ENCODE measurements around the gene DNAAF1.
A peak's percentile ranks its signal among the peaks of the same experiment; 100 is the strongest.
"Not testable (repeated sequence)": the region's sequence is repeated elsewhere in the genome, so short reads cannot be mapped to it uniquely, and the experiment has no call there.

Gene DNAAF1

DNA sequence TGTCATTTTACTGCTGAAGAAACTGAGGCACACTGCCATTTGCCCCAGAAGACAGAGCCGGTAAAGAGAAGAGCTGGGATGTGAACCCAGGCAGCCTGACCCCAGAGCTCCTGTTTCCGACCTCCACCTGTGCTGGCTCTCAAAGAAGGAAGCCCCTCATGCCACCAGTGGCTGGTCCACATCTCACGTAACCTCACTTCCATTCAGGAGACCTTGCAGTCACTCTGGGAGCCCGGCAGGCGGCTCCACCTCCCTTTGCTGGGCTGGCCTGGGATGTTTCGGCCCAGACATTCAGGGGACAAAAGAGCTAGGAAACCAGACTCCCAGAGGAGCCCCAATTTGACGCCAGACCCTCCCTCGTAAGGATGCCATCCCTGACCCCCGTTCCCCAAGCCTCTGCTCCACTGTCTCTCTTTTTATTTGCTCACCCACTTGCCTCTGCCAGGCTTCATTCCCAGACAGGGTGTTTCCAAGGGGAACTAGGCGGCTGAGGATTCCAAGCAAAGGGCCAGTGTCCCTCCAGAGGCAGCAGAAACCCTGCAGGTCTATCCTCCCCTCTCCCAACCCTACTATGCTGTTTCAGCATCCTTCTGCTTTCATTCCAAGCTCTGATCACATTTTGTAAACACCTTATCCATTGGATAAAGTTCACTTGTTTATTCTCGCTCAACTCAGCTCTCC lies 38.9 kb downstream of the DNAAF1 start:
- DNase-seq (ENCODE audit: low read depth in 2 of 2) = no peak

DNA sequence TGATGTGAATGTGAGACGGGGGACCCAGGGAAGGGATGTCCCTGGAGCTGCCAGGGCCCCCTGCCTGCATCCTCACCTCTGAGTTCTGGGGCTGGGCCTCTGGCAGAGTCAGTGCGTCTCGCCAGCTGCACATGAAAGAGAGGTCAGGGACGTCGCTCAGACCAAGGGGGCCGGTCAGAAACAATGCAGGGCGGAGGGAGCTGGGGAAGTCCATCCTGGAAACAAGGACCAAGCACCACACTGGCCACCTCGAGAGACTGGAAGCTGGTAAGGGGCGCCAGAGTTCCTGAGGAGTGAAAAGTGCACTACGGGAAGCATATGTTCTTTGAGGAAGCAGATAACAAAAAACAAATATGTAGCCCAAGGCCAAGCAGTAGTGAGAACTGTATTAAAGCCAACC lies 39.7 kb downstream of the DNAAF1 start:
- no peak for DNase-seq (ENCODE audit: low read depth in 2 of 2)

- peak; percentile 87 to 88 for DNase-seq (ENCODE audit: low read depth in 2 of 2)
These were observed 41.8 kb downstream of the DNAAF1 start, which contains the start of gene TAF1C for GRCh38 chr16:84186685-84187437. Gene TAF1C, minus strand, starts transcription at chr16:84187057. Its CDS starts 2,069 bp downstream, at chr16:84184988.

DNA sequence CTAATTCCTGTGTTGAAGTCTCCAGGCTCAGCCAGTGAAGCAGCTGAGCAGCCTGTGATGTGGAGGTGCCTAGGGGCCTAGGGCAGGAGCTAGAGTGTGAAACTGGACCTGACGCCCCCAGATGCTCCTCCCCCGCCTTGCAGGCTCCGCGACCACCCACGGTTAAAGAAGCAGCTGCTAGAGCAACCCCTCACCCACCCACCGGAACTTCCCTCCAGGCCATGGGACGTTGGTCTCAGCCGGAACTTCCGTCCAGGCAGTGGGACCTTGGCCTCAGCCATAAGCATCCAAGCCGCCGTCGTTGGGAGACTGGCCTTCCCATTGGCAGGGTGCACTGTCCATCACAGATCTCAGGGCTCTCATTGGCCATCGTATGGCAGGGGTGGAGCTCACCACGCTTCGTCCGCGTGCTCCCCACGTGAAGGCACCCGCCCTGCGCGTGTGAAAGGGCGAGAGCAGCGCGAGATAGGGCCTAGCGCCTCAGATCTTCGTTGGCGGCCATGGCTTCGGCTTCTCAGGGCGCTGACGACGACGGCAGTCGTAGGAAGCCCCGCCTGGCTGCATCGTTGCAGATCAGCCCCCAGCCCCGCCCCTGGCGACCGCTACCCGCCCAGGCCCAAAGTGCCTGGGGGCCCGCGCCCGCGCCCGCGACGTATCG lies 45.8 kb downstream of the DNAAF1 start, which contains the start of gene ADAD2:
Gene ADAD2 (plus strand): TSS at position 427 of the 658 bp plus-strand sequence. CDS start 74 bp downstream, at position 501.
- no peak for DNase-seq (ENCODE audit: low read depth in 2 of 2)

DNA sequence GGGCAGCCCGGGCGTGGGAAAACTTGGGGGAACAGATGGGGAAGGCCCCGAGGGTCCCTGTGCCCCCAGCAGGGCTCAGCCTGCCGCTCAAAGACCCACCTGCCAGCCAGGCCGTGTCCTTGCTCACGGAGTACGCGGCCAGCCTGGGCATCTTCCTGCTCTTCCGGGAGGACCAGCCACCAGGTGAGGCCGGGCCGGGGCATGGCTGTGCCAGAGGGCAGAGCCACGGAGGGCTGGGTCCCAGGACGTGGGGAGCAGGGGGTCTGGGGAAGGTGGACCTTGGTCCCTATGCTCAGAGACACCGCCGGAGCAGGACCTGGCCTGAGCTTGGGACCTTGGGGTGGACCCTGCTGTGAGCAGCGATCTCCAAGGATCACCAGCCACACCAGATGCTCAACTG lies 46.4 kb downstream of the DNAAF1 start:
- no peak for DNase-seq (ENCODE audit: low read depth in 2 of 2)

GRCh38 chr16:84193480-84193879 lies 48.4 kb downstream of the DNAAF1 start:
- no peak for DNase-seq (ENCODE audit: low read depth in 2 of 2)

- no peak for DNase-seq (ENCODE audit: low read depth in 2 of 2)
These were observed 48.9 kb downstream of the DNAAF1 start for GRCh38 chr16:84194018-84194417.

- no peak for DNase-seq (ENCODE audit: low read depth in 2 of 2)
These were observed 49.5 kb downstream of the DNAAF1 start for GRCh38 chr16:84194470-84195200.

GRCh38 chr16:84195201-84196093 lies 50.3 kb downstream of the DNAAF1 start:
- no peak for DNase-seq (ENCODE audit: low read depth in 2 of 2)

GRCh38 chr16:84196101-84196500 lies 51.0 kb downstream of the DNAAF1 start:
- DNase-seq (ENCODE audit: low read depth in 2 of 2) = no peak

DNA sequence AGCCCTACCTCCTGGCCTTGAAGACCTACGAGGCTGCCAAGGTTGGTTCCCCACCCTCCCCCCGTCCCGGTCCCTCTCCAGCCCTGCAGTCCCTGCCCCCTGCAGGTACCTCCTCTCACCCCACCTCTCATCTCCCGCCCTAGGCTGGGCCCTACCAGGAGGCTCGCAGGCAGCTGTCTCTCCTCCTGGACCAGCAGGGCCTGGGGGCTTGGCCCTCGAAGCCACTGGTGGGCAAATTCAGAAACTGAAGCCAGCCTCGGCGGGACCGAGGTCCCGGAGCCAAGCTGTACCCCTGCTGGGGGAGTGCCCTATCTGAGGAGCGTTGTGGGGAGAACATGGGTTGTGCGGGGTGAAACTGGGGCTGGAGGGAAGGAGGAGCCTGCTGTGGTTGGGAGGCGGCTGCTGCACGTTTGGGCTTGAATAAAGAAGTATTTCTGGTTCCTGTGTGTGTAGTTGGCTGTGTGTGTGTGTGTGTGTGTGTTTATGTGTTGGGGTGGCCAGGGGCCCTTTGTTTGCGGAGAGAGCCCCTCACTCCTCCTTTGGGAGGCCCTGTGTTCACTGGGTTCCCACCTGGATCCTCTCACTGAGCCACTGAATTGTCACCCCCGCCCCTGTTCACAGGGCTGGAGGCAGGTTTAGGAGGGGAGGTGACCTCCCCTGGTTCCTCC lies 51.8 kb downstream of the DNAAF1 start:
- DNase-seq (ENCODE audit: low read depth in 2 of 2) = no peak

GRCh38 chr16:84197466-84198128 lies 52.5 kb downstream of the DNAAF1 start:
- DNase-seq (ENCODE audit: low read depth in 2 of 2) = no peak

DNA sequence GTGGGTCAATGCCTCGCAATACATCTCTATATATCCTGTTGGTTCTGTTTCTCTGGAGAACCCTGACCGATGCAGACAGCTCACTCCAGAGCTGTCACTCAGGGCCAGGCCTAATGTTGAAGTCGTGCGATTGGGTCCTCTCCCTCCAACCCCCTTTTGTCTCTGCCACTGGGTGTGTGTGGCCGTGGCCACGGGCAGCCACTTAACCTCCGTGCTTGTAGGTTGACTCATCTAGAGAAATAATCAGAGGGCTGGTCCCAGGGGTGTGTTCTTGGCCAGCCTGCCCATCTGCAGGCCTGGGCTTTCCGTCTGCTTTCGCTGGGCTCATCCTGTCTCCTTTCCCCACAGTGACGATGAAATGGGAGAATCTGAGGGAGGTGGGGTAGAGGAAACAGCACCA lies 53.3 kb downstream of the DNAAF1 start:
- no peak for DNase-seq (ENCODE audit: low read depth in 2 of 2)

DNA sequence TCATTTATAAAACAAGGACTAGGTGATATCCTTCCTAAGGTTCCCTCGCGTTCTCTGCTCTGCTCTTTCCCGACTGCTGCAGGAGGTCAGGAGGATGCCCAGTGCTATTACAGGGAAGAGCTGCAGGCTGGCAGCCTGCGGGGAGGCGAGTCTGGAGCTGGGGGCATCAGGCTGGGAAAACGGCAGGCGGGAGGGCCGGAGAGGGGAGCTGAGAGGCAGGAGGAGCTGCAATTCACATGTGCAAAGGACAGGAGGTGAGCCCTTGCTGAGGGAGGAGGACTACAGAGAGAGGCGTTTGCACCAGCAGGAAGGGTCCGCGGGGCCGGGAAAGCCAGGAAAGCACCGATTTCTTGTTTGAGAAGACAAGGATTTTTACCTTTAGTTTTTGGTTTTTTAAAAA lies 54.0 kb downstream of the DNAAF1 start:
- no peak for DNase-seq (ENCODE audit: low read depth in 2 of 2)

GRCh38 chr16:84199861-84200260 lies 54.8 kb downstream of the DNAAF1 start:
- no peak for DNase-seq (ENCODE audit: low read depth in 2 of 2)

- not testable (repeated sequence) for DNase-seq (ENCODE audit: low read depth in 2 of 2)
These were observed 59.4 kb downstream of the DNAAF1 start for GRCh38 chr16:84204551-84204950.

DNA sequence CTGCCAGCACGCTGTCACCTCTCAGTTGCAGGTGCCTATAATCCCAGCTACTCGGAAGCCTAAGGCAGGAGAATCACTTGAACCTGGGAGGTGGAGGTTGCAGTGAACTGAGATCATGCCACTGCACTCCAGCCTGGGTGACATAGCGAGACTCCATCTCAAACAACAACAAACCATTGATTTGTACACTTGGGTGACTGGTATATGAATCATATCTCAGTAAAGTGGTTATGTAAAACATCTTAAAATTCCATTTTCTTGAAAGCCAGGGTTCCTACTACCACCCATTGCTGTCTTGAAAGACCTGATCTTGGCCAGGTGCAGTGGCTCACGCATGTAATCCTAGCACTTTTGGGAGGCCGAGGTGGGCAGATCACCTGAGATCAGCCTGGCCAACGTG lies 60.0 kb downstream of the DNAAF1 start:
- DNase-seq (ENCODE audit: low read depth in 2 of 2) = not testable (repeated sequence)

DNA sequence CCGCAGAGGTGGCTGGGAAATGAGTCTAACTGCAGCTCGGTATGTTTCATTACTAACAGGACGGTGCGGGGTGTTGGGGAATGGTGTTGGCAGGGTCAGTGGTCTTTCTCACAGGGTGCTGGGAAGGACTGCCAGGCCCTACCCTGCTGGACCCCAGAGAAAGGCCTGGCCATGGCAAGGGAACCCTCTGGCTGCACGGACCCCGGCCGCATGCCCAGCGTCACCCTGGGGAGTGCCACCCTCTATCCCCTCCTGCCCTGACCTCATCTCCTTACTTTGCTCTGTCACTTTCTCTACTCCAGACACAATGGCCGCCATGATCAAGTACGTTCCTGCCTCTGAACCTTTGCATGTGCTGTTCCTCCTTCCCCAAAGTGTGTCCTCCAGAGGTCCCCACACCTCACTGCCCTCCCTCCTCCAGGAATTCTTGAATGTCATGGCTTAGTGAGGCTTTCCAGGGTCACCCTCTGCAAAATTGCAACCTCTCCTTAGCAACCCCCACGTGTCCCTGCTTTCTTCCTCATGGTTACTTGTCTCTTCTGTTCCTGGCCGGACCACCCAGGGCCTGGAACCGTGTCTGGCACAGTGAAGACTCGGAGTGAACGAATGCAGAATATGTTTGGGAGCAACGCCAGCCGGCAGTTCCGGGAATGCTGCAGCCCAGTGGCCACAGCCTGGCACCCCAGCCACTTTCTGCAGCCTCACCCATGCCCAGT lies 61.0 kb downstream of the DNAAF1 start:
- no peak for DNase-seq (ENCODE audit: low read depth in 2 of 2)

- DNase-seq (ENCODE audit: low read depth in 2 of 2) = no peak
These were observed 62.1 kb downstream of the DNAAF1 start for GRCh38 chr16:84207251-84207650.

Measured in stimulated activated CD8-positive, alpha-beta memory T cell treated with anti-CD3 and anti-CD28 coated beads, Interleukin-2, amount 100 ng/mL, for 48 hours (primary cell).